Suprapubic skin (tissue), 4 donors: ENCODE measurements around the gene KIF14.

Source experiments
- CTCF ChIP-seq, 2 donors: fragments of 200-600 bp in 1 of 2; fragments of 450-650 bp in 1 of 2; sonication (generic) in 1 of 2; IDR thresholded peaks; one replicate each; pipeline ENCODE4 v1.5.1; 2016 to 2019; ENCODE audit warnings: antibody characterized with exemption in 2 of 2, mild to moderate bottlenecking in 1 of 2, moderate library complexity in 1 of 2
- EP300 ChIP-seq: sonication (generic); formaldehyde crosslinking; IDR thresholded peaks from one replicate; pipeline ENCODE4 v1.6.1; 2017; ENCODE audit warnings: antibody characterized with exemption
- POLR2A ChIP-seq, 2 donors: fragments of 450-650 bp; IDR thresholded peaks; one replicate each; pipeline ENCODE4 v1.6.1; 2017; ENCODE audit warnings: antibody characterized with exemption in 2 of 2, mild to moderate bottlenecking in 2 of 2, moderate library complexity in 2 of 2
- POLR2AphosphoS5 ChIP-seq, 3 donors: sonication (generic); formaldehyde crosslinking; IDR thresholded peaks; one replicate each; pipeline ENCODE4 v1.6.1; 2017; ENCODE audit warnings: antibody characterized with exemption in 3 of 3

- TF ChIP-seq CTCF (IDR thresholded peaks at IDR 0.05): no peak
- no peak for TF ChIP-seq POLR2A (IDR thresholded peaks at IDR 0.05)
- no peak for TF ChIP-seq EP300
- no peak for TF ChIP-seq POLR2AphosphoS5 (IDR thresholded peaks at IDR 0.05)
Measured at GRCh38 chr1:200636681-200637080, 16.1 kb upstream of the KIF14 start.
